ENCODE measurements around the gene TDRD9. TPM values are rescaled to one million over a fixed set of nuclear protein-coding genes. Genes with fewer than 3 reads are reported as not detected.
A peak's percentile ranks its signal among the peaks of the same experiment; 100 is the strongest.

TDRD9 gene
- total RNA-seq, 1 donor from 2014 or later, result 1.2 TPM

DNA sequence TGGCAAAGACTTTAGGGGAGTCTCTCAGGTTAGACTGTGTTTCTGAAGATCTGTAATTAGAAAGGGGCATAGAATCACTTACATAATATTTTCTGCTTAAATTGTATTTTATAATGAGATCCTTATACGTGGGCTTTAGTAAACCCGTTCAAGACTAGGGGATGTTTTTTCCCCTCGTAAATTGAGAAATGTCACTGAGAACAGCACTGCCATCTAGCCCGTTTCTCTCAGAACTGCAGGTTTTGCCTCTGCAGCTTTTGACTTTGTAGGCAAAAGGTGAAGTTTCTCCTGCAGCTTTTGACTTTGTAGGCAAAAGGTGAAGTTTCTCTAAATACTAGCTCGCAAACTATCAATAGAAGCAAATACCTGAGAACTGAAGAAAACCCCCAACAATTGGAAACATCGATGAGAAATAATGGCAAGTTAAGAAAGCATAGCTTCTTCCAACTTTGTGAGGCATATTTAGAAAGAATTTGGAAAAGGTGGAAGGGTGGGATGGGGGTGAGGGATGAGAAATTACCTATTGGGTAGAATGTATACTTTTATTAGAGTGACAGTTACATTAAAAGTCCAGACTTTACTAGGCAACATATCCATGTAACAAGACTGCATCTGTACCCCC is 147.4 kb downstream of the TDRD9 start:
- no peak for DNase-seq

DNA sequence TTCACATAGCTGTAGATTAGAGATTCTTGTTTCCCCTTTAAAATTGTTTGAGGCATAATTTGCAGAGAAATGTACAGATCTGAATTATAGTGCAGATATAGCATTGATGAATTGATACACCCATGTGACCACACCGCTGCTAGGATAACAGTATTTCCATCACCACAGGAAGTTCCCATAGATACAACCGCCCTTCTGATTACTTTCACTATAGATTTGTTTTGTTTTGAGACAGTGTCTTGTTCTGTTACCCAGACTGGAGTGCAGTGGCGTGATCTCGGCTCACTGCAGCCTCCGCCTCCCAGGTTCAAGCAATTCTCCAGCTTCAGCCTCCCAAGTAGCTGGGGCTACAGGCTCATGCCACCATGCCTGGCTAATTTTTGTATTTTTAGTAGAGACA is 148.5 kb downstream of the TDRD9 start:
- DNase-seq, result no peak

DNA sequence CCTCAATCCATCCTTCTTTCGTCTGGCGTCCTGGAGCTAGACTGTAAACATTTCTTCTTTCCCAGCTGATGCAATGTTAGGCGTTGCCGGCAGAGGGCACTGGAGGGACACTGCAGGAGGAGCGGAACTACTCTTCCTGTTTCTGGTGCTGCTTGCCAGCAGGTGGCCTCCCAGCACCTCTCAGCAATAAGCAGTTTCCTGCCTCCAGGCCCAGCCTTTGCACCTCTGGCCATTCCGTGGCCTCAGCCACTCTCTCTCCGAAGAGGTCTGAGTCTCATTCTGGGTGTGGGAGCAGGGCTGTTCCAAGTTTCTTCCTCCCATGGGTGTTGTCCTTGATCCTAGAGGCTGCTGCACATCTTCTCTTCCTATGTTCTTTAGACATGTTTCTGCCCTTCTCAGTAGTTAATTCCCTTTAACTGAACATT is 149.8 kb downstream of the TDRD9 start:
- peak; percentile 71 for DNase-seq

GRCh38 chr14:104080376-104081260 is 152.4 kb downstream of the TDRD9 start:
- DNase-seq, result no peak

DNA sequence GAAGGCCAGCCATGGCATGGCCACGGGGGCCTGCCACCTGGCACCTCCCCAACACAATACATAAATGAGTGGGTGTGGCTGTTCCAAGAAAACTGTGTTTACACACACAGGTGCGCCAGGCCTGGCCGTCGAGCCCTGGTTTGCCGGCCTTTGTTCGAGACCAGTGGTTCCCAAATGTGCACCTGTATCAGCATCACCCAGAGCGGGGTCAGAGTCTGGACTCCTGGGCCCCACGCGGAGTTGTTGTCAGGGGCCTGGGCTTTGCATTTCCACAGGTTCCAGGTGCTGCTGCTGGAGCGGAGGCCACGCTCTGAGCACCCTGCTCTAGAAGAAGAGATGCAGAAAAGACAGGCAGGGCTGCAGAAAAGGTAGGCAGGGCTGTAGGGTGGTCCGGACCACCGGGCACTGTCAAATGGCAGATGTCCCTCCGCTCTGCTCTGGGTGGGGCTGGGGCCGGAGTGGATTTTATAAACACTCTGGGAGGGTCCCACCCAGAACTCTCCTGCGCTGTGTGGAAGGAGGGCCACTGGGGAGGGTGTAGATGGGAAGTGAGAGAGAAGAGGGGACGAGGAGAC is 153.1 kb downstream of the TDRD9 start:
- DNase-seq, result no peak

- DNase-seq, result no peak
Observed at GRCh38 chr14:104081951-104082464, 153.8 kb downstream of the TDRD9 start.

- DNase-seq, result no peak
Observed at GRCh38 chr14:104082807-104083206, 154.6 kb downstream of the TDRD9 start.

GRCh38 chr14:104084251-104085002 is 156.2 kb downstream of the TDRD9 start:
- DNase-seq, result no peak

DNA sequence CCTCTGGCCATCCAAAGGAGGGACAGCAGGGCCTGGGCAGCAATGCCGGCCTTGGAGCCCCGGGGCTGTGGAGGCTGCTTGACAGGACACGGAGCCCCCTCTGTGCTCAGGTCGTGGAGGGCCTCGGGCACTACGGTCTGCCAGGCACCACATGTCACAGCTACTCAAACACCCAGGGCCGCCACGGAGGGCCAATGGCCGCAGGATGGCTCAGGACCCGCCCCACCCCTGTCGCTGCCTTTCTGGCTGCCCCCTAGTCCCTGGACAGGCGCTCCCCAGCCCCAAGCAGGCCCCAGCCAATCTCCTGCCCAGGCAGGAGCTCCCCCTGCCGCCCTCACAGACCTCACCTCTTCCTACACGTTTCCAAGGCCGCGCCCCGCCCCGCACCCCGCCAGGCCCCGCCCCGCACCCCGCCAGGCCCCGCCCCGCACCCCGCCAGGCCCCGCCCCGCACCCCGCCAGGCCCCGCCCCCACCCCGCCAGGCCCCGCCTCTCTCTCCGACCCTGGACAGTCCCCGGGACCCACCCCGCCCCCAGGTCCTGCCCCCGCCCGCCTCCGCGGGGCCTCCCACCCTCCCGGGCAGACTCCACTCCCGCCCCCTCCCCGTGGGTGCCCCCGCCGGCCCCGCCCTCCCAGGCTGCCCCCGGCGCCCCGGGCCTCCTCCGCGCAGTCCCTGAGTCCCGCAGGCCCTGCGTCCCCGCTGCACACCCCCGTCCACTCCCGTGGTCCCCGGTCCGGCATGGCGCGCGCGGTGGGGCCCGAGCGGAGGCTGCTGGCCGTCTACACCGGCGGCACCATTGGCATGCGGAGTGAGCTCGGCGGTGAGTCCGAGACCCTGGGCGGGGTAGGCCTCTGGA is 157.0 kb downstream of the TDRD9 start, which contains the start of gene ASPG:
TSS of gene ASPG (plus strand) at position 669 of the 857 bp plus-strand sequence. CDS start at position 740, 71 bp downstream.
- no peak for DNase-seq

DNA sequence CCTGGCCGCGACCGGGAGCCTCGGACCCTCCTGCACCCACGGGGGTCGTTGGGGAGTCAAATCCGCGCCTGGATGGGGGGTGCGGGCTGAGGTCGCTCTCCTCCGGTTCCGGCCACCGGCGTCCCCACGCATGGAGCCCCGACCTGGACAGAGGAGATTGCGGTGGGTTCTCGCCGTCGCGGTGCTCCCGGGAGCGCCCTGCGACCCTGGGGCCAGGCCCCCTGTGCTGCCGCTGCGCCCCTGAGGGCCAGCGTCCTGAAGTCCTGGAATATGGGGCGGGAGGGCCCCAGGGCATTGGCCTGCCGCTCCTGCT is 157.6 kb downstream of the TDRD9 start:
- no peak for DNase-seq

DNA sequence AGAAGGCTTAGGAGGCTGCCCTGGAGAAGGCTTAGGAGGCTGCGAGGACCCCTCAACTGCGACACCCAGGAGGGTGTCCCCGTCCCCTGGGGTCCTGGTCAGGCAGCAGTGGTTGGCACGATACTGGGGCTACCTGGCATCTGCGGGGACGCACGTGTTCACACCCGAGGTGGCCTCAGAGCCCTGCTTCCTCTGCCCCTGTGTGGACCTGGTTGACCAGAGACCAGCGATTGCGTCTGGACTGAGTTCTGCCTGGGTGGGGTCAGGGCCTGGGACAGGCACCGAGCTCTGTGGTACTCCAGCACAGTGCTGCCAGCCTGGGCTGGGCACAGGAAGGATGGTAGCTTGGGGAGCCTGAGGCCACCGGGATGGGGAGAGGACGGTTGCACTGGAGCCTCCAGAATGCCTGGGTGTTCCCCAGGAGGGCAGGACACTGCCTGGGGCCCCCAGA is 158.0 kb downstream of the TDRD9 start:
- no peak for DNase-seq

DNA sequence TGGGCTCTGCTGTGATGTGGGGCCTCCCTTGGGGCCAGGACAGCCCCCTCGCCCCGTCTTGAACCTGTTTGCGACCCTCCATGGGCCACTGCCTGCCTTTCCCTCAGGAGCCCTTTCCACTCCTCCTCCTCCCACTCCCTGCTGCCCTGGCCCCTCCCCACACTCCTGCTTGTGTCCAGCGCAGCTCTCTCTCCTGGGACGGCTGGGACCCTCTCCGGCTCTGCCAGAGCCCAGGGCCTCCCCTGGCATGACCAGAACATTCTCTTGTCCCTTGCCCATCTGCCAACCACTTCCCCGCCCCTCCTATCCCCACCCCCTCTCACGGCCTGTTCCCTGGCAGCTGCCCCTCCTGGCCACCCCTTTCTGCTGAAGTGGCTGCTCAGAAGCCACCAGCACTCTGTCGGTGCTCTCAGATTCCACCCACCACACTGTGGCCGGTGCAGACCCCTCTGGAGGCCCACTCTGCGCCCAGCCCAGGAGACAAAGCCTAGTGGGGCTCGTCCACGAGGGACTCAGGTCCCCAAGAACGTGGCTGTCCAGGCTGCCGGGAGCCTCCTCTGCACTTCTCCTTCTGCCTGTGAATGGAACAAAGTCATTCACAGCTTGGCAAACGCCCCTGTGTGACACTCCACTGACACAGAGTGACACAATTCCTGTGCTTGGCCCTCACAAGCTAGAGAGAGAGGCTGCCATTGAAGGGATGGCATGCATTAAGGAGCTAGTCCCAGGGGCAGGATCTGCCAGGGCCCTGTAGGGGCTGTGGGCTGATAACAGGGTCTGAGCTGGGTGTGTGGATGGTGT is 158.6 kb downstream of the TDRD9 start:
- DNase-seq, result no peak

DNA sequence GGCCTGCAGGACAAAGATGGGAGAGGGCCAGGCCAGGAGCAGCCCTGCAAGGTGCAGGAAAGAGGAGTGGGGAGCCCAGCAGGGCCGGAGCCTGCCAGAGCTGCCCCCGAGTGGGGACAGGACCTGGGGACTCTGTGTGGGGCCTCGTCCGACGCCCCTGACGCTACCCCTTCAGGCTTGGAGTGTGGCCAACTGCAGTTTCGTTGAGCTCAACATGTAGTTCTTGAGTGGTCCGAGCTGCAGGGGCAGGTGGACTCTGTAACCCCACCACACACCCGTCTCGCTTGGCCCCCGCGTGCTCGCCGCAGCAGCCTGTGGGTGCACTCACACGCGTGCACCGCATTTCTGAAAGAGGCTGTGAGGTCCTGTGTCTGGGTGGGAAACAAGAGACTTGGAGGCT is 159.2 kb downstream of the TDRD9 start:
- no peak for DNase-seq

DNA sequence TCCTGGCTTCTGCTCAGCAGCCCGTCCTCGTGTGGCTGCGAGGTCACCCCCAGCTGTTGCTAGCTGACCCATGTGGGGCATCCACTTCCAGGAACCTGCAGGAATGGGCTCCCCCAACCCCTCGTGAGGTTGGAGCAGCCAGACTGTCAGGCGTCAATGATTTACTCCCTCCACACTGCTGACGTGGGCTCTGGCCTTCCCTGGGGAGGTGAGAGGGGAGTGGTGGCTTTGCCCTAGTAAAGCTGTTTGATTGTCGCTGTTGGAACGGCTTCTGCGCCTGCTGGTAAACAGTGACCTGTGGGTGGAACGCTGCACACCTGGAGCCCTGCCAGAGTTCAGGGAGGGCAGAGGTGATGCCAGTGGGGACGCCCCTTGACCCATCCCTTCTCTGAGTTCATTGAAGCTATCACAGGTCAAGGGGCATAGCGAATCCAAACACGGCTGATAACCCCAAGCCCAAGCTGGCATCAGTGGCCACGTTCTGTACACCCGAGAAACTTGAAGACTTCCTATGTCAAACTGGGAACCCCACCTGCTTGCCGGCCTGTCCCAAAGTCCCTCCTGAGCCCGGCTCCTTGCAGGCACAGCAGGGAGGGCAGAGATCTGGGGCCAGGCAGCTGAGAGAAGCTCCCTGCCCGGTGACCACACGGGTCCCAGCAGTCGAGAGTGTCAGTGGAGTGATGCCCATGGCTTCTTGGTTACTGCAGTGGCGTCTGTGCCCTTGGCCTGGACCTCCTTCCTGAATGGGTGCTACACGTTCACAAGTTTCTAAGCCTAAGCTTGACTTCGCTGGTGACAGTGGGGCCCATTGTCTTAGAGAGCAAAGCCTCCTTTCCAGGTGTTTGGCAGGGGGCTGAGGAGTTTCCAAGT is 160.0 kb downstream of the TDRD9 start:
- DNase-seq, result no peak

DNA sequence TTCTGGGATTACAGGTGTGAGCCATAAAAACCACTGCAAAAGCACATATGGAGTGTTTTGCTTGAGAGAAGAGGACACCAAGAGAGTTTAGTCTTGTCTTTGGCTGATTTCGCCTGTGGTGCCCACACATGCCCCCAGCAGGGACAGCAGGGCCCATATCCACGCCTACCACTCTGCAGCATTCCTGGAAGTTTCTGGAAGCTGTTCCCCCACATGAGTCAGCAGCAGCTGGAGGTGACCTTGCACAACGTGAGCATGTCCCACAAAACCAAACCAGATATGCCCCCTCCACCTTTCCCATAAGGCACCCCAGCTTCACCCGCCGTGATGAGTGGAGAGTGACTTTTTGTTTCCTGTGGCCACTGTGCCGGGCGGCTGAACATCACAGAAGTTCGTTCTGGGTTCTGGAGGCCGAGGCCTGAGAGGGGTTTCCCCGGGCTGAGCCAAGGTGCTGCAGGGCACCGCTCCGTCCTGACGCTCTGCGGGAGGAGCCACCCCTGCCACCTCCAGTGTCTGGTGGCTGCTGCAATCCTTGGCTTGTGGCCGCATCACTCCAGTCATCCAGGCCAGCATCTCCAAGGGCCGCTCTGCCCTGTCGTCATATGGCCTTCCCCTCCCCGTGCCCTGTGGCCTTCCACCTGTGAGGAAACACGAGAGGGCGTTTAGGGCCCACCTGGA is 162.0 kb downstream of the TDRD9 start:
- no peak for DNase-seq

DNA sequence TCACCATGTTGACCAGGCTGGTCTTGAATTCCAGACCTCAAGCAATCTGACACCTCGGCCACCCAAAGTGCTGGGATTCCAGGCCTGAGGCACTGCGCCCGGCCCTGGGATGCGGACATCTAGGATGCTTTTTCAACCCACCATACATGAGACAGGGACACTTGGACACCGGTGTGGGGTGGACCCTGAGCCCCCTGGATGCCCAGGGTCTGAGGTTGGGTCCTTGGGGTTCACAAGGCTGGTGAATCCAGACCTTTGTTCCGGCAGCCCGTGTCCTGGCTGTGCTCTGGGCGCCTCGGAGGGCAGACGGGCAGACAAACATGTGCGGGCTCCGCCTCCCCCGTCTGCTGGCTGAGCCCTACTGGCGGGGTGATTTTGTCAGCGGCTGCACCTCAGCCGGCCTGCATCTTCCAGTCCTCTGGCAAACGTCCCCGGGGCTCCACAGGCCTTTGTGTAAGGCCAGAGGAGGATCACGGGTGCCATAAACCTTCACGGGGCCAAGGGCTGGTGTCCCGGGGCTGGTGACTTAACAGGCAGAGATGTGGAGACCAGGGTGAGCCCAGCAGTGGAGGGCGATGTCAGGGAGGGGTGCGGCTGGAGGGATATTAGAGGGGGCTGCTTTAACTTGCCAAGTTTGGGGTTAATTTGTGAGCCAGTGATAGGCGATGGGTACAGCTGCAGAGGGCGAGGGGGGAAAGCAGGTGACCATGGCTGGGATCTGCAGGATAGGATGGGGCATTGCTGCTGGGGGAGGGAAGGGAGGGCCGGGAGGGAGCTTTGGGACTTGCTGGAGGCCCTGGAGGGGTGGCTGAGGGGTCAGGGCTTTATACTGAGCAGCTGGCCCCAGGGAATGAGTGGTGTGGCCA is 163.0 kb downstream of the TDRD9 start:
- no peak for DNase-seq

- no peak for DNase-seq
Observed at GRCh38 chr14:104091927-104092771, 163.9 kb downstream of the TDRD9 start.

All from occipital lobe (tissue), 2 donors.